Stimulated activated CD4-positive, alpha-beta T cell treated with anti-CD3 and anti-CD28 coated beads, Interleukin-12 subunit alpha, Interleukin-12 subunit beta, amount 100 ng/mL, for 4 hours (primary cell): ENCODE results near the gene CASZ1.

Experiments used
- DNase-seq: peaks from one replicate; pipeline ENCODE4 v3.0.0-alpha.2; 2020

The CASZ1 gene

DNA sequence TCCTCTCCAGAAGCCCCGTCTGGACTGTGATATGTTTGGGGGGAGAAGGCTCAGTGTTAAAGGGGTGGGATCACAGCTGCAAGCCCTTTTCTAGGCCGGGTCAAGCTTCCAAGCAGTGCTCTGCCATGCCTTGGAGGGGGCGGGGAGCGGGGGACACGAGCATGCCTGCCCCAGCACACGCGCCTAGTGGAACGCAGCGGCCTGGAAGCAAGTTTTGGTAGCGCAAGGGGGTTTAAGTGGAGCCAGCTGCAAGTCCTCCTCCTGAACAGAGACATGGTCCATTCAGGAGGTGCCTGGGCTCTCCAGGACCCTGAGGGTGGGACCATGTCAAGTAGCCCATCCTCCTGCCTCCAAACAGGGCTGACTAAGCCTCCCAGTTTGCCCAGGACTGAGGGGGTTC is 112.2 kb downstream of the CASZ1 start:
- DNase-seq: no peak

DNA sequence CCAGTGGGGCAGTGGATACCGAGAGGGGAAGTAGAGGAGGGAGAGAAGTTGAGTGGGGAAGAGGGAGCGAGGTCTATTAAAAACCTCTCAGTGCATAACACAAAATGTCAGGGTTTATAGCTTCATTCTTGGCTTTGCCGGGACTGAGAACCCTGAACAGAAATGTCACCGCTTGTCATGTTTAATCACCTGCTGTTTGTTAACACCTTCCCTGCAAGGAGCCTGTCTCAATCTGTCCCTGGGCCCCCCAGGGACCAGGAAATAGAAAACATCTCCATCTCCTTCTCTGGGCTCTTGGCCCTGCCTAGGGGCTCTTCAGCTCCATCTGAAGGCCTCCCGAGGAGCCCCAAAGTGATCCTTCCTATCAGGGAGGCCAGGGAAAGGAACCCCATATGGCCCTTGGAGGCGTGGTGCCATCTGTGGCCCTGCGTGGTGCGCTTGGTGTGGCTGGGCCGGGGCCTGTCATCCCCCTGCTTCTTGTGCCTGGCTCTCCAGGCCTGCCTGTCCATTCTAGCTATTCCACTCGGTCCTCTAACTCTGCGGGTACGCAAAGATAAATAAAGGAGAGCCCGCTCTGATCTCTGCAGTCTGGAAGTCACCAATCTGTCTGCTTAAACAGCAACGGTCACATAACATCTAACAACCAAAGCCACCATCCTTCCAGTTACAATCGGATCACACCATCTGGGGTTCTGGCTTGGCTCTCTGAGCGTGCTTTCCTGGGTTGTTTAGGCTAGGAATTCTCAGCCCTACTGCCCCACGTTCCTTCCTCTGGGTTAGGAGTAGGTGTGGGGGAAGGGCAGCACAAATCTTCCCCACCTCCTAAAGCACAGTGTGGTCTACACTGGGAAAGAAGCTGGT is 113.8 kb downstream of the CASZ1 start:
- no peak for DNase-seq

DNA sequence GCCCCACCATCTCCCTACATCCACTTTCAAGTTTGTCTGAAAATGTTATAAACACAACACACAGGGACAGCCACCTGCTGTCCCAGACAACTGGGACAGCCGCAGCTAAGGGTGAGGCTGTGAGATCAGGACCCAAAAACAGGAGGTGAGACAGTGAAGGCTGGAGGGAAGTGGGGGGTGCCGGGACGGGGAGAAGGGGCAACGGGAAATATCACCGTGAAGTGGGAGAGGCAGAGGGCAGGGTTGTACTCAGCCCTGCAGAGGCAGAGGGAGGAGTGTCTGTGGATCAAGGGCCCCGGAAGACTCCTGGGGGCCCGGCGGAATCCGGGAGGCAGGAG is 114.4 kb downstream of the CASZ1 start:
- DNase-seq: no peak

DNA sequence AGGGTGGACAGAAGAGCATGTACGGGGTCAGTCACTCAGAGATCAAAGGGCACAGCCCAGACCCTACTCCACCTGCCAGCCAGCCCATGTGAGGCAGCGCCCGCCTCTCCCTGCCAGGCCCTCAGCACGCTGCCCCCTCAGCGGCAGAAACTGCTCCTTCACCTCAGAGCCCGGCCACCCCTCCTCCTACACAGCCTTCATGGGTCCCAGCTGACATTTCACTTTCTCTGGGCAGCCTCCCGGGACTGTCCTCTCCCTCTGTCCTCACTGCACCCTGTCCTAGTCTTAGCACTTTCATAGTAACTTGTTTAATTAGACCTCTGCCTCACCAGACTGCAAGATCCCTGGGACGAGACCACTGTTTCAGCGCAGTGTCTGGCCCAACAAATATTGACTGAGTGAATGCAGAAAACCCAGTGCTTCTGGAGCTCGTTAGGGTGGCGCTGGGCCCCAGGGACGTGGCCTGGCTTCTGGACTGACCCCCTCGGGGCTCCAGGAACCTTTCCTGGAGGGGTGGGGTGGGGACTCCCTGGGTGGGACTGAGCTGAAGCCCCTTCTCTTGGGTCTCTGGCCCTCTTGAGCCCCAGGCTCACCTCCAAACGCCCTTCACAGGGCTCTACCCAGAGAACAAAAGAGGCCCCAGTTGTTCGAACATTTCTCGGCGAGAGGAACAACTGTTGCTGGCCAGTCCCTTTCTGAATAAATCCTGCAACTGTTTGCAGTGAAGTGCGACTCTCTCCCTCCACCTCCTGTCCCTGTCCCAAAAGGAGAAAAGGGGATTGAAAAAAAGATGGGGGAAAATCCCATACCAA is 114.9 kb downstream of the CASZ1 start:
- no peak for DNase-seq

DNA sequence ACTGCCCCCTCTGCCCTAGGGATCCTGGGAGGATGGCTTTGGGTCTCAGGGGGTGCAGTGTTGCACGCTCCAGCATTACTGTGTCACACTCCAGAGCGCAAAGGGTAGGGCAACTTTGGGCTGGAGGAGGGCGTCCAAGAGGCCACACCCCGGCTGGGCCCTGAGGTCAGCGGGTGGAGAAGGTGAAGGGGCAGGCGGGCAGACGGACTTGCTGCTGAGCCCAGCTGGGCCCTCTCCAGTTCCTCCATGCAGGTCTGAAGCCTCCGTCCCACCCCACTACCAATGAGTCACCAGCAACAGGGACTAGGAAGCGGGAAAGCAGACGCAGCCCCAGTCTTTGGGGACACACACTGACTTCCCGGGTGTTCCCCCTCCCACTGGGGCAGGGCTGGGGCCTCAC is 116.0 kb downstream of the CASZ1 start:
- no peak for DNase-seq

DNA sequence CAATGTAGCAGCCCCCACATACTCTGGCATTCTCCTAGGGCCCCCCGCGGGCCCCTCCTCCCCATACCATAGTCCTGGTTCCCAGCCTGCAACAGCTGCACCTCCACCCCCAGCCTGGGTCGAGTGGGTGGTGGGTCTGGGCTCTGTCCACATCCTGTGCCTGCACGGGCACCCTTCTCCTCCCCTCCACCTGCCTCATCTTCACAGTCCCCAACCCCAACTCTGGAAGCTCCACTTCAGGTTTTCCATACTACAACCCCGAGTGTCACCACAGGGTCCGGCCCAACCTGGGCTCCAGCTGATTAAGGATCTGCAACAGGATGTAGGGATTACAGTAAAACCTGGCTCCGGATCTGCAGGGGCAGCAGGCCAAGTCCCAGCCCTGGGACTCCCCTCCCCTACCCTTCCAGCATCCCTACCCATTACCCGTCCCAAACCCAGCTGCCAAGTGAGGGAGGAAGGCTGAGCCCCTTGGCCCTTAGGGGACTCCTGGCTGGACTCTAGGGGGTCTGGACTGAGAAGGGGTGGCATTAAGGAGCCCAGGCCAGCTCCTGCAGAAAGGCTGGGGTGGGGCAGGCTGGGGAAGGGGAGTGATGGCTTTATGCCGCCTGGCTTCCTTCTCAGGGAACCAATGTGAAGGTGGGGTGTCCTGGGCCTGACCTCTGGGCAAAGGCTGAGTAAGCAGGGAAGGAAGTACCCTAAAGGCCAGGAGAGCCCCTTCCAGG is 116.8 kb downstream of the CASZ1 start:
- DNase-seq: no peak

DNA sequence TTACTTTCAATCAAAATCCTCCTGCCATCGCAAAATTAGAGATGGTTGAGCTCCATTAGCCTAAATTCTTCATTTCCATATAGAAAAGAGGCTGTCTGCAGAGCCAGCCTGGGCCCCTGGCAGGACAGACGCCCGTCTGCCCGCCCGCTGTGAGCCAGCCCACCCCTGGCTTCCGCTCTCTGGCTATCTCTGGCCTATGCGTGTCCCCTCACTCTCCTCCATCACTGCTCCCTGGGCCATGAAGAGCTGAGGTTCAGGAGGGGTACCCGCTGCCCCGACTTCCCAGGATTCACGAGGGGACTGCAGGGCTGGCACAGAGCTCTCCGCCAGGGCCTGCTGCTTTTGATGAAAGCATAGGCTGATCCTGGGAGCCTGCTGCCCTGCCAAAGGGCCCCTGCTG is 117.6 kb downstream of the CASZ1 start:
- no peak for DNase-seq

DNA sequence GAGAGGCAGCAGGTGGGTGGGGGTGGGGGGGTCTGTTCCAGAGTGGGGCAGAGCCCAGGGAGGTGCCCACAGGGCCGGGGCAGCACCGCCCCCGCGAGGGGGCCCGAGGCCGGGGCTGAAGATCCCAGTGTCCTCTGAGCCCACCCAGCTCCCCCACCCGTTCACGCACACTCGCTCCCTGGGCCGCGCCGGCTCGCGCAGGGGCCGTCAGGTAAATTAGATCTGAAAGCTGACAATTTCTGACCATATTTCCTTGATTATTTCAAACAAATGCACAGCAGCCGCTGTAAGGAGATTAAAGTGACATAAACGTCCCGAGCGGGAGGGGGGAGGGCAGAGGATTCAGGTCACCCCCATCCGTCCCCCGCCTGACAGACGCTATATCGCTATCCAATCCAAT is 118.0 kb downstream of the CASZ1 start:
- DNase-seq: no peak

DNA sequence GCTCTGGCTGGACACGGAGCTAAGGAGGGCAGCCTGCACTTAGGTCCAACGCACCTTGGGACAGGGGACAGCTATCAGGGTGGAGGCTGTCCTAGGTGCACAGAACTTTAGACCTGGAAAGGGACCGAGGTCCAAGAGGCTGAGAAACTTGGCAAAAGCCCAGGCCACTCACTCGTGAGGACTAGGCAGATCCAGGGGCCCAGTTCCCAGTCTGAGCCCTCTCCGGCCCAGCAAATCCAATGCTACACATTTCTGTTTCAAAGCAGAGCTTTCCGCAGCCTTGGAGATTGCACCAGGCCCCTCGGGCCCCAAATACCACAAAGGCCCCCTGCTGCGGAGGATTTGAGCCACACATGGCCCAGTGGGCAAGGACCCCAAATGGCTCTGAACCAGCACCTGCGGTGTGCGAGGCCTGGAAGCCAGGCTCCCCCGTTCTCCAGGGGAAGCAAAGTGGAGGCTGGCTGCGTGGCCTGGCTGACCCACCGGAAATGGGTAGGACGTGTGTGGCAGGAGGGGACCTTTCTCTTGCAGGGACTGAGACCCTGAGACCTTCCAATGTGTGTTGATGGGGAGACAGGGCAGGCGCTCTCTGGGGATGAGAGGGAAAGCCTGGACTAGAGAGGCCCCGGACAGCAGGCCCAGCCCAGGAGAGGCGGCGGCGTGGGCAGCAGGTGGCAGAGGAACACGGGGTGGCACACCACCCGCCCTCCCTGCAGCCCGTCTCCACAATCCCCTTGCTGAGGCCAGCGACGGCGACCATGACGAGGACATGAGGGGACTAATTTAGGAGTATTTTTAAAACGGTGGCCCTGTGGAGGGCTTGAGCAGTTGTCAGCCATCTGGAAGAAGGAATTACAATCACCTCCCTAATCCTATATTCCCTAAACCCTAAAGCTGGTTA is 118.7 kb downstream of the CASZ1 start:
- DNase-seq: no peak

DNA sequence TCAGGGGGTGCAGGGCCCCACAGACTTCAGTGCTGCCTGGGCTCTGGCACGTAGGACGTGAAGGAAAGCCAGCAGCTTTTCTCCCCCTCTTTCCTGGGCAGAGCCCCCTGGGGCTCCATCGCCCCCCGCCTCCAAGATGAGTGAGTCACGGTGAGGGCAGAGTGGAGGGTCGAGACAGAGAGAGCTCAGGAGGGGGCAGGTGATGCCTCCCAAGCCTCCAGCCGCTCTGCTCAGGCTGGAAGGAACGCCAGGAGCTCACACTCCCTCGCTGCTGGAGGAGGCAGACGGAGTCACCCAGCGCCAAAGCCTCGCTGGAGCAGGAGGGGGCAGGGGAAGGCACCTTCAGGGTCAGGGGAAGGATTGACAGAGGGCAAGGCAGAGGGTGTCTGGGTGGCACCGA is 119.5 kb downstream of the CASZ1 start:
- no peak for DNase-seq

DNA sequence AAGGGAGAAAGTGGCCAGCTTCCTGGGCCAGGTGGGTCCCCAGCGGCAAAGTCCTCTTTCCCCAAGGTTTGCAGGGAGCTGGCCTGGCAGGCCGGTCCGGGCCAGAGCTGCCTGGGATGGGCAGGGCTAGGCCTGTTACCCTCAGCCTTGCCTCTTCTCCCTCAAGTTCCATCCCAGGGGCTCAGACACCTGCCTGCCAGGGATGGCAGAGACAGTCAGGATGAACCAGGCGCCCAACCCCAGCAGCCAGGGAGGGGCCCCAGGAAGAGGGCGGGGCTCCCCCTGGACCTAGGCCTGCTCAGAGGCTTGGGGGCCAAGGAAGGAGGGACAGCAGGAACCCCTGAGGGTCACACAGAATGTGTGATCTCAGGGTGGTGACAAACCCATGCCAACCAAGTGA is 120.6 kb downstream of the CASZ1 start:
- DNase-seq: no peak

DNA sequence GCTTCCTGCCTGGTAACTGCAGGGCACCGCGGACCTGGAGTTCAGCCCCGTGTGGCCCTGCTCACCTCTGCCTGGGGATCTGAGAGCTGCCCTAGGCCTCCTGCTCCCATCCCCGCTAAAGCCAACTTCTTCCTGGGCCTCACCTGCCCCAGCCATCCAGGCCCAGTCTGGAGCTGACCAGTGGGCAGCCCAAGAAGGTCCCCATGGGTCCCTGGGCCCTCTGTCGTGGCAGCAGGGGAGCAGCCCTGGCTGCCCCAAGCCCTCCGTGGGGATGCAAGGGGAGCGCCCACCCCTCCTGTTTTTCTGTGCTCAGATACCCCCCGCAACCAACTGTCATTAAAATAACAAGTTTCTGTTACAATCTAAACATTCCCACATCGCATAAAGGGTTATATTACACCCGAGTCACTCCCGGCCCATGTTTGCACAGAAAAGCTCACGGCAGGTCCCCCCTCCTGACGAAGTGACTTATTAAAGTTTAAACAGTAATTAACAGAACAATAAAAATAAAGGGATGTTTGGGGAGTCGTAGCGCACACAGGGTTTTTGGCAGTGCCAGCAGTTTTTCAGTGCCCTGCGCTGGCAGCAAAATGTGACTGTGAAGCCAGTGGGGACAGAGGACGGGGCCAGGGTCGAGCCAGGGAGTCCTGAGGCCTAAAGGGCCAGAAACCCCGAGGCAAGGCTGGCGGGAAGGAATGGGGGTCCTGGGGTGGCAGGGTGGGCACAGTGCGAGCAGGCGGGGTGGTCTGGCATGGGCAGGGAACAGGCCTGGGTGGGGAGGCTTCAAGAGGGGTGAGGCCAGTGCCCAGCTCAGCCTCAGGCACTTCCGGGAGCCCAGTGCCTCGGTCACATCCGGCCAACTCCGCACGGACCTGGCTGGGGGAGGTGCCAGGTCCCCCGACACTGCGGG is 121.5 kb downstream of the CASZ1 start:
- DNase-seq: no peak

DNA sequence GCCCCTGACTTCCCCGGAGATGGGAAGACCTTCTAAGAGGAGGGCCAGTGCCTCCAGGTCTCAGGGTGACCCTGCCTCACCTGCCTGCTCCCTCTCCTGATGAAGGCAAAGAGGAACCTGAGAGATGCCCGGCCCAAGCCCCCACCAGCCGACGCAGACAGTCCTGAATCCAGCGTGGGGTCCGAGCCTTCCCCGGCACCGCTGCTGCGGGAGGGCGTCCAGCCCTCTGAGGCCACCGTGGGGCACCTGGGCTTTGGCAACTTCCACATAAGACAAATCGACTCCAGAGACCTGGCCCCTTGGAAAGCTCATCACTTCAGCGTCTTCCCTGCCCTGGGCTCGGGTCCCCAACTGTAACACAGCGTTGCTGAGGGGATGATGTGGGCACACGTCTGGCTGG is 122.2 kb downstream of the CASZ1 start:
- DNase-seq: no peak

DNA sequence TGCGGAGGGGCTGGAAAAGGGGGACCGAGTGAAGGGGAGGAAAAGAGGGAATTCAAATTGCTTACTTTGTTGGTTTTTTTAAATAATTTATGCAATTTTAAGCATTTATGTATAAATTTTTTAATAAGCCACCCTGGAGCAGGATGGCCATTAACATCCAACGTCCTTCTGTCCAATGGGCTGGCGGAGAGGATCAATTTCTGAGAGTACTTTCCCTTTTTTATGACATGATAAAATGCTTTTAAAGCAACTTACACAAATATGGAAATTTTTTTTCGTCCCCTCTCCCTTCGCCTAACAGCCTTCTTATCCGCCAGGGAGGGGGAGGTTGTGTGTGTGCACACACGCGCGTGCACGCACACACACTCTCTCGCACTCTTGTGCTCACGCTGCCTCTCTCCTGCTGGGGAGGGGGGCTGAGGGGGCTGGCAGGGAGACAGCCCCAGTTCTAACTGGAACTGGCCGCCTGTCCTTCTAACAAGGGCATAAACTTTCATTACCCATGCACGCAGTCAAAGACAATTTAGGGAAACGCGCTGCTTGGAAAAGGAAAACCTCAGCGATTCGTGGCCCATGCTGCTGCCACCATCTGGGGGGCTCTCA is 123.2 kb downstream of the CASZ1 start:
- DNase-seq: no peak

DNA sequence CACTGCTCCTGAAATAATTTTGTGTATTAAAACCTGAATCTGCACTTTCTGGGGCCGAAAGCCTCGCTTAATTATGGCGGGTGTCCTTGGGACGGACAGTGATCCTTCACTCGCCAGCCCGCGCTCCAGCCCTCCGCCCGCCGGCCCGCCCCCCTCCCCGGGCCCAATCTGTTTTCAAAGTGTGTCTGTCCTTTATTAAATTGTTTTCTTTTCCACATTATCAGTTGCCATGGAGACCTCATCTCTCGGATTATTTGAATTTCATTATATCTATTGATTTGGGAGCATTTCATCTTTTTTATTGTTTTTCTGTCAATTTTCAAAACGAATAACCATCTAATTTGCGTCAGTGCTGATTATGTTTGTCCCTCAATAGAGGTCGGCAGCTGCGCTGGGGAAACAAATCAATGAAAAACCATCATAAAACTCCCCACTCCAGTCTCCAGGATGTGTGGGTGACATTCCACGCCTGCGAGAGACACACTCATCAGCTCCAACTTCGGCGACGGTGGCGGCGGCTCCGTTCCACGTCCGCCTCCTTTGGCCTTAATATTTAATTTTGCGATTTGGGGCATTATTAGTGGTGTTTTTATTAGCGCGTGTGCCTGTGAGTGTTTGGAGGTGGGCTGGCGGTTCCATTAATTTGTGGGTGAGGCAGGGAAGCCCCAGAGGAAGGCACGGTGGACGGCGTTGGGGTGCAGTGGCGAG is 123.9 kb downstream of the CASZ1 start:
- DNase-seq: no peak

DNA sequence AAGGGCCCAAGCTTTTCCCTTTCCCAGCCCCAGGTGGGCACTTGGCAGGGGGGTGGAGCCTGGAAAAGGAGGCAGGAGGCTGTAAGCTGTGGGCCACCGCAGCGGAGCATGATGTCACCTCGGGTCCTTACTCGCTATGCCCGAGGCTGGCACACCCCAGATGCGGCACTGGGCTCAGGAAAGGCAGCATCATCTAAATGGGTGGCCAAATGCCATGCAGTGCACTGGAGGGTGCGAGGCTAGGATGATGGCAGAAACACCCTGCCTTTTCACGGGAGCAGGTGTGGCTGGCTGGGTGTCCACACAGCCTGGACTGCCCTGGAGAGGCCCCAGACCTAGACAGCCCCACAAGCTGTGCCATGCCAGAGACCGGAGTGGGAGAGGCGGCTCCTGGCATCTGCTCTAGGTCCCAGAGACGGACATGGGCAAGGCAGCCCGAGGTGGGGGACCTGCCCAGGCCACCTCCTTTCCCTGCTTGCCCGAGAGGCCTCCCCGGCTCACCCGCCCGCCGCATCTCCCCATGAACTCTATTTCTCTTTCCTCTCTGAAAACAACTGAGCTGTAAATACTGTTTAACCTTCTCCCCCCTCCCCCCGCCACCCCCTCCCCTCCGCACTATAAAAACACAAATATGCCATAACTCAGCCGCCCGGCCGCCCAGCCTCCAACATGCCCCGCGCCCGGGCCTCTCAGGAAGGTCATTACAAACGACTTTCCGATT is 124.7 kb downstream of the CASZ1 start:
- no peak for DNase-seq

DNA sequence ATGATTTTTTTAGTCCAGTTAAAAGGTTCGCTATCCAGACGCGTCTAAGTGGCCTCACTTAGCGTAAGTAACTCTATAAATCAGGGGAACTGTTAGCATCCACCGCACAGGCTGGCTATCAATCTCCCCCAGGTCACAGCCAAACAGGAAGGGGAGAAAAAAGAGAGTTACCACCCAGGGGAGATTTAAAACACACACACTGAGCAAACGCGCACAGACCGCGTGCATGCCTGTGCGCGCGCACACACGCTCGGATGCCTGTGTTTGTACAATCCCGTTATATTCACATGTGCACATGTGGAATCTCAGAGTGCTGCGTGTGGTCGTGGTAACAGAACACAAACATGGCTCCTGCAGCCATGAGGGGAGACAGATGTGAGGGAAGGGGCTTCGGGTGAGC is 125.4 kb downstream of the CASZ1 start:
- DNase-seq: no peak

DNA sequence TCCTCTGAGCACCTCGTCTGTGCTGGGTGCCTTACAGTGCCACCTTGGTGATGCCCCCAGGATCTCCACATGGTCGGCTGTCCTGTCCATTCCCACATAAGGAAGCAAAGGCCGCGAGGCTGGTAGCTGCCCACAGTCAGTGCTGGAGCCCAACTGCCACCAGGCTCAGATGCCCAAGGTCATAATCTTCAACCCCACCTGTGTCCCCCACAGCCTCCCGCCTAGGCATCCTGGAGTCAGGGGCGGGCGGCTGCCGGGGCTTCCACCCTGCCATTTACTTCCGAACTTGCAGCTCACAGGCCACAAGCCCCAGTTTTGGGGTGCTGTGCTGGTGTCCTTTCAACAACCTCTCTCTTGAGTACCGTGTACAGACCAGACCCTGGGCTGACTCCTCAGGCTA is 126.3 kb downstream of the CASZ1 start:
- no peak for DNase-seq

DNA sequence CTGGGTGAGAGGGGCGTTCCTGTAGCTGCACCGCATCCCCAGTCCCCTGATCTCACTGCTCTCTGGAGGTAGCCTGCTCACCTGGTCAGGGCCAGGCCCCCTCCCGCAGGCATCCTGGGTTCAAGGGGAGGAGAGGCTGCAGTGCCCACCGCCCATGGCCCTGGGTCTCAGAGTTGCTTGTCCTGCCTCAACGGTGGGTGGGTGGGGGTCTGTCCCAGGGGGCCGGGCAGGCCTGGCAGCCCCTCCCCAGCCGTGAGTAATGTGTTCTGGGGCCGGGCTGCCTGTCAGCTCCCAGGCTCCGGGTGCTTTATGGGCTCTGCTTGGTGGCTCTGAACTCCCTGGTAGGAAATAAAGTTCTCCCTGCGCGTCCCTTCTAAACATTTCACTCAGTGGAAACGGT is 126.9 kb downstream of the CASZ1 start:
- no peak for DNase-seq
